Left lobe of liver (tissue), 2 donors: Measurements from ENCODE around the gene BCAS3. TPM values are rescaled to one million over a fixed set of nuclear protein-coding genes. Genes with fewer than 3 reads are reported as not detected.

Experiments used
- ATAC-seq: fragments of 200-7000 bp; cut with Tn5 transposase; one replicate; pipeline ENCODE4 v1.9.1; 2020; ENCODE audit warnings: mild to moderate bottlenecking, moderate library complexity
- DNase-seq: peaks from one replicate; pipeline ENCODE4 v3.0.0-alpha.2; 2020; ENCODE audit warnings: low spot score
- total RNA-seq: library from RNA; stranded (reverse); gene quantifications from one replicate; pipeline ENCODE4 v1.2.1, GENCODE V29; 2021
- donor health status: DM: no; HTN: no; CAD: no; lungs with moderate emphysema.
- donor health status: DM: no; HTN: yes; CAD: no.

Gene BCAS3
- total RNA-seq, 1 donor from 2014 or later = 20.9 TPM

GRCh38 chr17:61106354-61106753 lies 428.7 kb downstream of the BCAS3 start:
- no peak for DNase-seq
- no peak for ATAC-seq

GRCh38 chr17:61116577-61116976 lies 438.9 kb downstream of the BCAS3 start:
- ATAC-seq = no peak
- DNase-seq = no peak

GRCh38 chr17:61117983-61118382 lies 440.3 kb downstream of the BCAS3 start:
- ATAC-seq (no peak), DNase-seq (no peak)

GRCh38 chr17:61118871-61119270 lies 441.2 kb downstream of the BCAS3 start:
- DNase-seq (no peak), ATAC-seq (no peak)

GRCh38 chr17:61122326-61122913 lies 444.8 kb downstream of the BCAS3 start:
- no peak for DNase-seq
- ATAC-seq = no peak

GRCh38 chr17:61124562-61124961 lies 446.9 kb downstream of the BCAS3 start:
- ATAC-seq (no peak), DNase-seq (no peak)

GRCh38 chr17:61126473-61127249 lies 449.0 kb downstream of the BCAS3 start:
- no peak for DNase-seq
- ATAC-seq = no peak

GRCh38 chr17:61127960-61128359 lies 450.3 kb downstream of the BCAS3 start:
- DNase-seq (no peak), ATAC-seq (no peak)

- DNase-seq (no peak), ATAC-seq (peak; percentile 23)
These were observed 451.0 kb downstream of the BCAS3 start for GRCh38 chr17:61128661-61129115.

GRCh38 chr17:61129267-61130254 lies 451.9 kb downstream of the BCAS3 start:
- ATAC-seq (no peak), DNase-seq (no peak)

- no peak for ATAC-seq
- no peak for DNase-seq
These were observed 452.7 kb downstream of the BCAS3 start for GRCh38 chr17:61130330-61130729.

GRCh38 chr17:61131585-61131984 lies 453.9 kb downstream of the BCAS3 start:
- DNase-seq (no peak), ATAC-seq (no peak)

- ATAC-seq (no peak), DNase-seq (no peak)
These were observed 454.9 kb downstream of the BCAS3 start for GRCh38 chr17:61132524-61132923.

- ATAC-seq (no peak), DNase-seq (no peak)
These were observed 456.2 kb downstream of the BCAS3 start for GRCh38 chr17:61133853-61134252.

GRCh38 chr17:61134551-61135235 lies 457.0 kb downstream of the BCAS3 start:
- ATAC-seq = no peak

GRCh38 chr17:61135782-61136181 lies 458.1 kb downstream of the BCAS3 start:
- no peak for ATAC-seq
- DNase-seq = no peak

More at GRCh38 chr17:61134551-61135235, 457.0 kb downstream of the BCAS3 start:
- no peak for DNase-seq

GRCh38 chr17:61136296-61136695 lies 458.6 kb downstream of the BCAS3 start:
- ATAC-seq = no peak
- no peak for DNase-seq

- no peak for DNase-seq
- ATAC-seq = peak; percentile 26
These were observed 461.6 kb downstream of the BCAS3 start for GRCh38 chr17:61139219-61139618.

GRCh38 chr17:61140081-61140786 lies 462.6 kb downstream of the BCAS3 start:
- ATAC-seq (no peak), DNase-seq (no peak)

GRCh38 chr17:61143026-61143425 lies 465.4 kb downstream of the BCAS3 start:
- DNase-seq (no peak), ATAC-seq (no peak)
